HG03378 (cell line): Measurements from ENCODE around the gene CISTR.
A peak's percentile ranks its signal among the peaks of the same experiment; 100 is the strongest.

Source experiments
- ATAC-seq: cut with Tn5 transposase; IDR thresholded peaks from one replicate; pipeline ENCODE4 v1.9.1; 2021; ENCODE audit warnings: mild to moderate bottlenecking, moderate library complexity; ENCODE audit not compliant: unreplicated experiment

Gene CISTR

GRCh38 chr12:53744130-53744441 lies 7.7 kb downstream of the CISTR start:
- ATAC-seq = no peak

GRCh38 chr12:53743266-53744129 lies 8.3 kb downstream of the CISTR start:
- ATAC-seq = no peak

DNA sequence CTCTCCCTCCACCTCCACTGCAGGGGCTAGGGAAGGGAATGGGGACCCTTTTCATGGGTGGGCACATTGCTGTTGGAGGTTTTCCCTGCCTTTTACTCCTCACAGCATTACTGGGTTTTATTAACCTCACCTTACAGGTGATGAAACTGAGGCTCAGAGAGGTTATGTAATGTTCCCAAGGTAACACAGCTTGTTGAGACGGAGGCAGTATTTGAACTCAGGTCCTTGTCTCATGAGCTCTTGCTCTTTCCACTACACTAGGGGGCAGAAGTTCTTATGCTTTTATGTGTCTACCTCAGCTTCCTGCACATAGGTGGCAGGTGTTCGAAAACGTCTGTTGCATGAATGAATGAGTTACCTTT lies 11.7 kb downstream of the CISTR start:
- ATAC-seq = no peak

DNA sequence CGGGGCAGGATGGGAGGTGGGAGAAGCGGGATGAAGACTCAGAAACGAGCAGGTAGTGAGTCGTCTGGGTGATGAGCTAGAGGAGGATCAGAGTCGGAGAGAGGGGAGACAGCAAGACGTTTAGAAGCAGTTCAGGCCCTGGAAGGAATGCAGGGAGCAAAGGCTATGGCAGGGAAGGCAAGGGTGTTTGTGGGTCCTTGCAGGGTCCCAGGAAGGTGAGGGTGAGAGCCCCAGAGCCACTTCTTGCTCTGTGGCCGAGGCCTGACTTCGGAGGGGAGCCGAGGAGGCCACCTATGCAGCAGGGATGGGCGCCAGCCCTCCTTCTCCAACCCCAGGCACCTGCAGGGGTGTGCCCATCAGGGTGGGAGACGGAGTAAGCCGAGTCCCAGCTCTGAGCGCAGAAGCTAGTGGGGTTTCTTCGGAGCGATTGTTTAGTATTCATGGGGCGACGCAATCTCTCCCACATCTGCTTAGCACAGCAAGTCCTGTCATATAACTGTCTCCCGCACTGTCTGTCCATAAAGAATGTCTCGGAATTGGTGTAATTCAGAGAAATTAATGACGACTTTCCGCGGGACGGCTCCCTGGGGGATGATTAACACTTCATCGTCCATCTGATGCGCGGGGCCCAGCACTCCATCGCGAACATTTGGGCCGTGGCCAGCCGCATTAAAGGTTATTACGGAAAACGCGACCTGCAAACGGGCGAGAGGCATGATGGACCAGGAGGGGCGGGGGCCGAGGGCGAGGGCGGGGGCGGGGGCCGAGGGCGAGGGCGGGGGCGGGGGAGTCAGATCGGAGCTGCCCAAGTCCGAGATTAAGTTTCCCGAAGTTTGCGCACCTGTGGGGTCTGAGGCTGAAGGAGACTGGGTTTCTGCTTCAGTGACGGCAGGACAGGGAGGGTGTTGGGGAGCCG lies 12.3 kb downstream of the CISTR start:
- no peak for ATAC-seq

DNA sequence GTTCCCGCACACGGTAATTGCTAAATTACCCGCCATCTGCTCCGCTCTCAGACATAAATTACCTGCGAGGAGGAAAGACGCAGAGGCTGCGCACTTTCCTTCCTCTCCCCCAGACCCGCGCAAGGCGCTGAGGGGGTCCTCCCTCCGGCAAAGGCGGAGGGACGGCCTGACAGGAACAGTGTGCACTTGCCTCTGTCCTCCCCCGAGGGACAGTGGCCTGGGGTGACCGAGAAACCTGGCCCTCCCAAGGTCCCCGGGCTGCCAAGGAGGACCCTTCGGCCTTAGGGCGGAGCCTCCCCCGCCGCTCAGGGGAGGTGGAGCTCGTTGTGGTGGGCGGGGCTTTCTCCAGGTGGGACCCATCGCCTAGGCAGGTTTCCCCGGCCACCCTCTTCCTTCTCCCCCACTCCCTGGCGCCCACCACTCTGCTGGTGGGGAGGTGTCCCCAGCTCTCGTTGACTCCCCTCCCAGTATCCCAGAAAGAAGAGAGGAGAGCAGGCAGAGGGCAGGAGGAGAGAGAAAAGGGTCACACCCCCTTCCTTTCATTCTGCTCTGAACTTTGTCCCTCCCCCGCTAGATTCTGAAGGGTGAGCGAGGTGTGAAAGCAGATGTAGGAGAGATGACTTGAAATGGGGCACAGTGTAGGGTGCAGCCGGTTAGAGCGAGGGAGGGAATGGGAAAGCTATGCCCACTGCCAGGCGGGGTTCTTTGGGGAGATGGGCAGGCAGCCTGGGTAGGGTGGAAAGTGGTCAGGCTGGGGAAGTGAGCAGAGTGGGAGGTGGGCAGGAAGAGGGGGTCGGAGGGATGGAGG lies 13.2 kb downstream of the CISTR start:
- no peak for ATAC-seq

- ATAC-seq = no peak
These were observed 13.8 kb downstream of the CISTR start for GRCh38 chr12:53737951-53738405.

- no peak for ATAC-seq
These were observed 14.5 kb downstream of the CISTR start for GRCh38 chr12:53737093-53737808.

DNA sequence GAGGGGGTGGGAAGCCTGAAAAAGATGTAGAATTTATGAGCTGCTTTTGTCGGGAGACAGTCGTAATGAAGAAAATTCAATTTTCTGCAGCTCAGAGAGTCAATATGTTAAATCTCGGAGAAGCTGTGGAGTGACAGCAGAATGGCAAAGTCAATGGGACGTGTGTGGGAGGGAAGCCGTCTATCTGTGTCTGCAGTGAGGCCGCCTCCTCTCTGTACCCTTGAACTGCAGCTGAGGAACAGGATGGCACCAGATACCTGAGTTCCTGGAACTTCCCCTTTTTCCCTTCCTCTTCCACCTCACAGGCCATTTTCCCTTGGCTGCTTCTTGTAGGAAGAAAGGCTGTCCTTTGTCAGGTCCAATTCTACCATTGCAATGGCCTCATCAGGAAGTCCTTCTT lies 15.2 kb downstream of the CISTR start:
- no peak for ATAC-seq

DNA sequence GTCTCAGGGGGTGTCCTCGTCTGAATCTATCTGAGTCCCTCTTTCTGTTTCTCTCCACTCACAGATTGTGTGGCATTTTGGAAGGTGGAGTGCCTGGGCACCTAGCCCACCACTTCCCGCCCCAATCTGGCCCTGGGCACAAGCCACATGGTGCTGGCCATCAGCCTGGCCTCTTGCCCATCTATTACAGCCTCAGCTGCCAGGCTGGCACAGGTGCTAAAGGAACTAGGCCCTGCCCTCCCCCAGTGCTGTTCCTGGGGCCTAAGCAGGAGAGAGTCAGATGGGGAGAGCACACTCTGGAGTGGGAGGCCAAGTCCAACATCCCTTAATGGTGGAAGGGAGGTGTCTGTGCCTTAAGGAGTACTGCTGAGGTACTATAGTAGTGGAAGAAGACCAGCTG lies 16.2 kb downstream of the CISTR start:
- ATAC-seq = no peak

DNA sequence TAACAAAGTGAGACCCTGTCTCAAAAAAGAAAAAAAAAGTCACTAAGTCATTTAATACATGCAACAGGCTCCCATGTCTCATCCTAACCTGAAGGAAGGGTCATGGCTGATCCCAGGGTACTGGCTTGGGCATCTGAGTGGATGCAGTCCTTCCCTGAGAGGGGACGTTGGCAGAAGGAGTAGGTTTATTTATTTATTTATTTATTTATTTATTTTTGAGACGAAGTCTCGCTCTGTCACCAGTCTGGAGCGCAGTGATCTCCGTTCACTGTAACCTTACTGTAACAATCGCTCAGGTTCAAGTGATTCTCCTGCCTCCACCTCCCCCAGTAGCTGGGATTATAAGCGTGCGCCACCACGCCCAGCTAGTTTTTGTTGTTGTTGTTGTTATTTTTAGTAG lies 17.4 kb downstream of the CISTR start:
- no peak for ATAC-seq

DNA sequence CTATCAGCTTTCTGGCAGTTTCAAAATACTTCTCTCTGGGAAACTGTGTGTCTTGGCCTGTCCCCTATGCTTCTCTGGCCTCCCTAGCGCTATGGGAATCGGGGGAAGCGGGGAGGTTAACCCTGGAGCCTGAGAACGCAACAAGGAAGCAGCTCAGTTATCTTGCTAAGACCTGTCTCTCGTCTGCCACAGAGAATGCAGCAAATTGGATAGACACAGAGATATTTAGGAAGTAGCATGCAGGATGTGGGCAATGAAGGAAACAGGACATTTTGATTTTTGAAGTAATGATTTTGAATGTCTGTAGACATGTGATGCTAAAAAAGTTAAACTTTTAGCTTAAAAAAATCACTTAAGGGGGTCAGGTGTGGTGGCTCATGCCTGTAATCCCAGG lies 18.0 kb downstream of the CISTR start:
- ATAC-seq = no peak

DNA sequence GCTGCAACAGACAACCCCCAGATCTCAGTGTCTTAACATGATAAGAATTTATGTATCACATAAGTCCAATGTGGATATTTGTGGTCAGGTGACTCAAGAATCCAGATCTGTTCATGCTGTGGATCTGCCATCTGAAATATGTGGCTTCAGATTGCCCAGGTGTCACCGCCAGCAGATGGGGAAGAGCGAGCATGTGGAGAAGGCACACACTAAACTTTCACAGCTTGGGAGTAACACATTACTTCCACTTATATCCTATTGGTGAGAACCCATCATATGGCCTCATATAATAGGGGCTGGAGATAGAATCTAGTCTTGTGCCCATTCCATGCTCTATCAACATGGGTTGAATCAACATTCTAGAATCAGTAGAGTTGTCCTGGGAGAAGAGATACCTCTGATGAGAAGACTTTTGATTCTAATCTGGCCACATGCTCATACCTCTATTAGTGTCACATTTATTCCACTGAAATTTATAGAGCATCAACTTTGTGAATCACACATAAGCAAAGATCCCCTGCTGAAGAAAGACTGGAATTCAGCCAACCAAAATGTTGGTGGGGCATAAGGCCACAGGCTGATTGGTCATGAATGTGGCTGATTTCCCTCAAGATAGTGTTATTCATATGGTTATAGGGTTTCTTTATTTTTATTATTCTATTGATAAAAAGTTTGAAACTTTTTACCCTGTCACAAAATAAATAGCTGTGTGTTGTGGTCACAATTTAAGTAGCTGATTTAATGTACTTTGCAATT lies 18.6 kb downstream of the CISTR start:
- no peak for ATAC-seq

GRCh38 chr12:53729644-53730043 lies 22.1 kb downstream of the CISTR start:
- ATAC-seq = no peak

- no peak for ATAC-seq
These were observed 23.6 kb downstream of the CISTR start for GRCh38 chr12:53728206-53728605.

GRCh38 chr12:53727310-53728041 lies 24.3 kb downstream of the CISTR start, which contains the start of gene CALCOCO1:
TSS of gene CALCOCO1 (minus strand) at chr12:53727452. CDS start at chr12:53725242, 2,210 bp downstream.
- ATAC-seq = peak; percentile 97

DNA sequence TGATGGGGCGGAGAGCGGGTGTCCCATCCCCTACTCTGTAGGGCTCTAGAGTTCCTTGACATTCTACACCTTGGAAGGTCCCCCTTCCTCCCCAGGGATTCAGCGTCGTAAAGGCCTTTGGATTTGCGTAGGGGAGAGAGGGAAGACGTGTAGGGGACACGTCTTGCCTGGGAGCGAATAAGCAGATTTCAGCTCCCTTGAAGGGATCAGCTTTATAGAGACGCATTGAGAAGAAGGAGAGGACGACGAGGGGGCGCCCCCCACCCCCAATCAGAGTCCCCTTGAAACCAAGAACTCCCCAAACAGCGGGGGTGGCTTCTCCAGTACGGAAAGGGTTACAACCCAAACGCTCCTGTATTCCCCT lies 24.9 kb downstream of the CISTR start:
- ATAC-seq = no peak

GRCh38 chr12:53726341-53726740 lies 25.4 kb downstream of the CISTR start:
- ATAC-seq = no peak

DNA sequence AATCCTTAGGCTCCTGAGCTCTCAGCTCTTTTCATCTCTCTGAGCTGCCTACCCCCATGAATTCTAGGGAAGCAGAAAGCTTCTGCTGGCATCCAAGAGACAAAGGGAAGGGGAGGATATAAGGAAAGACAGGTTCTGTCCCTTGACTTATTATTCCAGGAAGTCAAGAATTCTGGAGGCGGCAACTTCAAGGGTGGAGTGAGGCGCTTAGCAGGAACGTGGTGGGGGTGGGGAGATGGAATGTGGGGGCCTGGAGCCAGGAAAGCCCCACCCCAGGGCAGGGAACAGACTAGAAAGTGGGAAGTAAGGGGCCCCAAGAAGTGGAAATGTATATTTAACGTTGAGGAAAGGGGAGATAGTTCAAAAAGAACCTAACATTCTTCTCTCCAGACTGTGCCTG lies 26.0 kb downstream of the CISTR start:
- no peak for ATAC-seq

GRCh38 chr12:53722450-53723041 lies 29.2 kb downstream of the CISTR start:
- no peak for ATAC-seq
